Osteoblast (primary cell): ENCODE results near the gene RBM26. TPM values are rescaled to one million over a fixed set of nuclear protein-coding genes. Genes with fewer than 3 reads are reported as not detected.
"Not testable (repeated sequence)": the region's sequence is repeated elsewhere in the genome, so short reads cannot be mapped to it uniquely, and the experiment has no call there.

Source experiments
- DNase-seq: peaks from one replicate; pipeline ENCODE4 v3.0.0; 2011; ENCODE audit warnings: low spot score, mixed read lengths; ENCODE audit not compliant: insufficient read length; ENCODE audit errors: missing footprints
- H2AFZ ChIP-seq: 2 replicates; pipeline ENCODE4 v1.6.0; 2011; ENCODE audit warnings: mild to moderate bottlenecking, low read length
- H3K27ac ChIP-seq: 2 replicates; pipeline ENCODE4 v1.5.1; 2011; ENCODE audit warnings: mild to moderate bottlenecking, low read depth, low read length, moderate library complexity
- H3K27me3 ChIP-seq: 2 replicates; pipeline ENCODE4 v1.6.0; 2012; ENCODE audit warnings: mild to moderate bottlenecking, control low read depth, inconsistent platforms, low read length, moderate library complexity; ENCODE audit not compliant: insufficient read depth
- H3K36me3 ChIP-seq: 2 replicates; pipeline ENCODE4 v1.5.1; 2011; ENCODE audit warnings: mild to moderate bottlenecking, low read length, control low read depth, moderate library complexity; ENCODE audit not compliant: insufficient read depth
- H3K4me1 ChIP-seq: 2 replicates; pipeline ENCODE4 v1.5.1; 2011; ENCODE audit warnings: mild to moderate bottlenecking, low read length, control low read depth, moderate library complexity; ENCODE audit not compliant: insufficient read depth
- H3K4me2 ChIP-seq: 2 replicates; pipeline ENCODE4 v1.6.0; 2011; ENCODE audit warnings: mild to moderate bottlenecking, low read length; ENCODE audit not compliant: insufficient read depth
- H3K4me3 ChIP-seq: fragments of 200-600 bp; sonication (generic); 3 replicates; pipeline ENCODE4 v1.5.1; 2012; ENCODE audit warnings: mild to moderate bottlenecking, low read length, inconsistent platforms; ENCODE audit not compliant: insufficient read depth
- H3K79me2 ChIP-seq: 2 replicates; pipeline ENCODE4 v1.6.0; 2012; ENCODE audit warnings: mild to moderate bottlenecking, low read length, control low read depth, inconsistent platforms; ENCODE audit not compliant: insufficient read depth
- H3K9me3 ChIP-seq: 2 replicates; pipeline ENCODE4 v1.5.1; 2011; ENCODE audit warnings: low read depth, low read length, control low read depth
- H4K20me1 ChIP-seq: 2 replicates; pipeline ENCODE4 v1.6.0; 2012; ENCODE audit warnings: mild to moderate bottlenecking, low read length, control low read depth; ENCODE audit not compliant: insufficient read depth
- CTCF ChIP-seq: IDR thresholded peaks from 2 replicates; pipeline ENCODE4 v1.5.1; 2011; ENCODE audit warnings: mild to moderate bottlenecking, low read depth, low read length, moderate library complexity; ENCODE audit errors: extremely low read depth
- total RNA-seq: library from RNA; depleted of rRNA; stranded (reverse); fragments of >200 nt; gene quantifications from 2 replicates; pipeline ENCODE4 v1.2.3, GENCODE V29; 2012

Gene RBM26
- total RNA-seq, 1 donor: 35.5 TPM

- Histone ChIP-seq H3K4me3 (no peak overlapping the region), H3K79me2 (no peaks in the 10 kb centered on the region), H2AFZ (no peak overlapping the region), H3K36me3 (no peaks in the 10 kb centered on the region), H4K20me1 (no peaks in the 10 kb centered on the region), H3K9me3 (no peaks in the 10 kb centered on the region), H3K4me2 (no peak overlapping the region), H3K4me1 (no peaks in the 10 kb centered on the region), H3K27me3 (peaks cover 3% of the 10 kb centered on the region), H3K27ac (no peak overlapping the region)
- no peak for TF ChIP-seq CTCF
- no peak for DNase-seq
Observed at GRCh38 chr13:79282976-79283375, 123.1 kb downstream of the RBM26 start.

GRCh38 chr13:79282508-79282907 lies 123.5 kb downstream of the RBM26 start:
- DNase-seq: no peak
- no peak for TF ChIP-seq CTCF

GRCh38 chr13:79281339-79281747 lies 124.7 kb downstream of the RBM26 start:
- Histone ChIP-seq H2AFZ (no peak overlapping the region), H3K36me3 (no peaks in the 10 kb centered on the region), H3K4me2 (no peak overlapping the region), H3K9me3 (no peaks in the 10 kb centered on the region), H3K27ac (no peak overlapping the region), H3K4me1 (no peaks in the 10 kb centered on the region), H3K4me3 (no peak overlapping the region), H3K79me2 (no peaks in the 10 kb centered on the region), H4K20me1 (no peaks in the 10 kb centered on the region), H3K27me3 (peaks cover 3% of the 10 kb centered on the region)
- no peak for TF ChIP-seq CTCF
- DNase-seq: no peak

More at GRCh38 chr13:79282508-79282907, 123.5 kb downstream of the RBM26 start:
- Histone ChIP-seq H4K20me1 (no peaks in the 10 kb centered on the region), H3K27ac (no peak overlapping the region), H3K4me1 (no peaks in the 10 kb centered on the region), H3K9me3 (no peaks in the 10 kb centered on the region), H2AFZ (no peak overlapping the region), H3K27me3 (peaks cover 3% of the 10 kb centered on the region), H3K4me3 (no peak overlapping the region), H3K79me2 (no peaks in the 10 kb centered on the region), H3K4me2 (no peak overlapping the region), H3K36me3 (no peaks in the 10 kb centered on the region)

GRCh38 chr13:79279735-79280134 lies 126.3 kb downstream of the RBM26 start:
- not testable (repeated sequence) for H2AFZ ChIP-seq, H3K36me3 ChIP-seq

More at GRCh38 chr13:79279735-79280134, 126.3 kb downstream of the RBM26 start:
- not testable (repeated sequence) for H3K27me3 ChIP-seq, H3K27ac ChIP-seq, H3K9me3 ChIP-seq, H3K4me3 ChIP-seq, H4K20me1 ChIP-seq, H3K4me1 ChIP-seq, H3K79me2 ChIP-seq, DNase-seq, H3K4me2 ChIP-seq
